IPS-20b (cell line): ENCODE data around the gene CEP95.

Experiments
- H3K27ac ChIP-seq: one replicate; pipeline ENCODE4 v1.5.1; 2013; ENCODE audit warnings: low read length
- H3K27me3 ChIP-seq: 2 replicates; pipeline ENCODE4 v1.6.1; 2013; ENCODE audit warnings: mild to moderate bottlenecking, low read length, inconsistent platforms; ENCODE audit not compliant: insufficient read depth
- H3K36me3 ChIP-seq: 2 replicates; pipeline ENCODE4 v1.6.1; 2013; ENCODE audit warnings: low read depth, mild to moderate bottlenecking, inconsistent platforms, low read length, moderate library complexity; ENCODE audit not compliant: insufficient read depth
- H3K4me1 ChIP-seq: 2 replicates; pipeline ENCODE4 v1.6.1; 2013; ENCODE audit warnings: mild to moderate bottlenecking, control low read depth, inconsistent platforms, low read length, moderate library complexity; ENCODE audit not compliant: insufficient read depth
- H3K4me3 ChIP-seq: 2 replicates; pipeline ENCODE4 v1.5.1; 2013; ENCODE audit warnings: mild to moderate bottlenecking, low read length, inconsistent platforms
- H3K9ac ChIP-seq: 2 replicates; pipeline ENCODE4 v1.6.1; 2013; ENCODE audit warnings: low read depth, mild to moderate bottlenecking, inconsistent platforms, low read length, moderate library complexity
- H3K9me3 ChIP-seq: 2 replicates; pipeline ENCODE4 v1.6.1; 2013; ENCODE audit warnings: mild to moderate bottlenecking, low read depth, low read length, inconsistent platforms; ENCODE audit not compliant: insufficient read depth

The CEP95 gene

GRCh38 chr17:64532409-64532808, 25.6 kb downstream of the CEP95 start:
- Histone ChIP-seq H3K27ac (no peak overlapping the region), H3K9me3 (no peaks in the 10 kb centered on the region), H3K9ac (no peak overlapping the region), H3K4me3 (no peak overlapping the region), H3K4me1 (no peaks in the 10 kb centered on the region), H3K27me3 (no peaks in the 10 kb centered on the region), H3K36me3 (peaks cover 100% of the 10 kb centered on the region)

GRCh38 chr17:64533784-64534183, 27.0 kb downstream of the CEP95 start:
- no peak overlapping the region for H3K27ac ChIP-seq
- peaks cover 100% of the 10 kb centered on the region for H3K36me3 ChIP-seq

GRCh38 chr17:64534187-64534586, 27.4 kb downstream of the CEP95 start:
- Histone ChIP-seq H3K4me1 (no peaks in the 10 kb centered on the region), H3K27me3 (no peaks in the 10 kb centered on the region), H3K4me3 (no peak overlapping the region), H3K9ac (no peak overlapping the region), H3K27ac (no peak overlapping the region), H3K36me3 (peaks cover 100% of the 10 kb centered on the region), H3K9me3 (no peaks in the 10 kb centered on the region)

More at GRCh38 chr17:64533784-64534183, 27.0 kb downstream of the CEP95 start:
- Histone ChIP-seq H3K9ac (no peak overlapping the region), H3K9me3 (no peaks in the 10 kb centered on the region), H3K4me1 (no peaks in the 10 kb centered on the region), H3K4me3 (no peak overlapping the region), H3K27me3 (no peaks in the 10 kb centered on the region)

- Histone ChIP-seq H3K27me3 (no peaks in the 10 kb centered on the region), H3K4me3 (no peak overlapping the region), H3K4me1 (no peaks in the 10 kb centered on the region), H3K9me3 (no peaks in the 10 kb centered on the region), H3K27ac (no peak overlapping the region), H3K9ac (no peak overlapping the region), H3K36me3 (peaks cover 99% of the 10 kb centered on the region)
Observed at GRCh38 chr17:64535357-64535756, 28.6 kb downstream of the CEP95 start.

- Histone ChIP-seq H3K9me3 (no peaks in the 10 kb centered on the region), H3K4me1 (no peaks in the 10 kb centered on the region), H3K36me3 (peaks cover 89% of the 10 kb centered on the region), H3K4me3 (no peak overlapping the region), H3K27ac (no peak overlapping the region), H3K27me3 (no peaks in the 10 kb centered on the region), H3K9ac (no peak overlapping the region)
Observed at GRCh38 chr17:64536913-64537312, 30.1 kb downstream of the CEP95 start.

GRCh38 chr17:64537488-64537887, 30.7 kb downstream of the CEP95 start:
- Histone ChIP-seq H3K27ac (no peak overlapping the region), H3K9ac (no peak overlapping the region), H3K27me3 (no peaks in the 10 kb centered on the region), H3K4me1 (no peaks in the 10 kb centered on the region), H3K36me3 (peaks cover 89% of the 10 kb centered on the region), H3K4me3 (no peak overlapping the region), H3K9me3 (no peaks in the 10 kb centered on the region)

GRCh38 chr17:64538508-64539130, 31.8 kb downstream of the CEP95 start:
- Histone ChIP-seq H3K9ac (no peak overlapping the region), H3K9me3 (no peaks in the 10 kb centered on the region), H3K4me3 (no peak overlapping the region), H3K27ac (no peak overlapping the region), H3K27me3 (no peaks in the 10 kb centered on the region), H3K4me1 (no peaks in the 10 kb centered on the region), H3K36me3 (peaks cover 80% of the 10 kb centered on the region)

- Histone ChIP-seq H3K4me3 (no peak overlapping the region), H3K27ac (no peak overlapping the region), H3K27me3 (no peaks in the 10 kb centered on the region), H3K4me1 (no peaks in the 10 kb centered on the region), H3K9me3 (no peaks in the 10 kb centered on the region), H3K9ac (no peak overlapping the region), H3K36me3 (peaks cover 80% of the 10 kb centered on the region)
Observed at GRCh38 chr17:64540118-64540776, 33.5 kb downstream of the CEP95 start.

- Histone ChIP-seq H3K4me3 (no peak overlapping the region), H3K27ac (no peak overlapping the region), H3K9ac (no peak overlapping the region), H3K9me3 (no peaks in the 10 kb centered on the region), H3K4me1 (peaks cover 12% of the 10 kb centered on the region; the same call in 1 of the 2 replicates), H3K36me3 (peaks cover 54% of the 10 kb centered on the region), H3K27me3 (no peaks in the 10 kb centered on the region)
Observed at GRCh38 chr17:64544742-64545141, 38.0 kb downstream of the CEP95 start.

- Histone ChIP-seq H3K9me3 (no peaks in the 10 kb centered on the region), H3K4me1 (peaks cover 12% of the 10 kb centered on the region; the same call in 1 of the 2 replicates), H3K27ac (no peak overlapping the region), H3K4me3 (no peak overlapping the region), H3K27me3 (no peaks in the 10 kb centered on the region), H3K9ac (no peak overlapping the region), H3K36me3 (peaks cover 49% of the 10 kb centered on the region)
Observed at GRCh38 chr17:64546716-64547115, 39.9 kb downstream of the CEP95 start.

GRCh38 chr17:64547319-64547718, 40.5 kb downstream of the CEP95 start:
- H3K9me3 ChIP-seq = no peaks in the 10 kb centered on the region
- H3K9ac ChIP-seq = no peak overlapping the region
- 0 out of 2 replicates have a peak overlapping the region, but pooled peaks have one; percentile 5 for H3K4me3 ChIP-seq
- H3K4me1 ChIP-seq = peaks cover 12% of the 10 kb centered on the region; the same call in 1 of the 2 replicates
- no peaks in the 10 kb centered on the region for H3K27me3 ChIP-seq
- H3K27ac ChIP-seq = no peak overlapping the region
- H3K36me3 ChIP-seq = peaks cover 43% of the 10 kb centered on the region

- peaks cover 16% of the 10 kb centered on the region; the same call in 1 of the 2 replicates for H3K4me1 ChIP-seq
- no peak overlapping the region for H3K9ac ChIP-seq
- H3K27ac ChIP-seq = no peak overlapping the region
- peaks cover 20% of the 10 kb centered on the region; the same call in 1 of the 2 replicates for H3K36me3 ChIP-seq
- no peaks in the 10 kb centered on the region for H3K9me3 ChIP-seq
- no peak overlapping the region for H3K4me3 ChIP-seq
- H3K27me3 ChIP-seq = no peaks in the 10 kb centered on the region
Observed at GRCh38 chr17:64551461-64551860, 44.7 kb downstream of the CEP95 start.
